ENCODE results near the gene COX6B1. TPM values are rescaled to one million over a fixed set of nuclear protein-coding genes. Genes with fewer than 3 reads are reported as not detected.
"Not testable (repeated sequence)": the region's sequence is repeated elsewhere in the genome, so short reads cannot be mapped to it uniquely, and the experiment has no call there.

COX6B1 gene
- polyA plus RNA-seq, 3 donors, result 306 to 397 (median 334) TPM

GRCh38 chr19:35657904-35658700 is 10.0 kb downstream of the COX6B1 start:
- DNase-seq, result no peak

GRCh38 chr19:35661995-35662340 is 13.8 kb downstream of the COX6B1 start:
- no peak for DNase-seq

GRCh38 chr19:35663981-35664380 is 15.9 kb downstream of the COX6B1 start:
- no peak for DNase-seq

GRCh38 chr19:35665157-35665556 is 17.0 kb downstream of the COX6B1 start:
- no peak for DNase-seq

GRCh38 chr19:35665604-35666003 is 17.5 kb downstream of the COX6B1 start:
- no peak for DNase-seq

GRCh38 chr19:35666251-35666913 is 18.3 kb downstream of the COX6B1 start, which contains the start of gene UPK1A:
Gene UPK1A, plus strand, starts transcription at chr19:35666517. Its CDS starts 296 bp downstream, at chr19:35666813.
- DNase-seq, result no peak

GRCh38 chr19:35669566-35669965 is 21.4 kb downstream of the COX6B1 start:
- no peak for DNase-seq

- DNase-seq, result no peak
Observed at GRCh38 chr19:35669974-35670373, 21.9 kb downstream of the COX6B1 start.

- no peak for DNase-seq
Observed at GRCh38 chr19:35670686-35671085, 22.6 kb downstream of the COX6B1 start.

GRCh38 chr19:35671818-35672217 is 23.7 kb downstream of the COX6B1 start:
- no peak for DNase-seq

GRCh38 chr19:35673121-35673804 is 25.1 kb downstream of the COX6B1 start:
- DNase-seq, result no peak

- DNase-seq, result no peak
Observed at GRCh38 chr19:35675589-35676140, 27.5 kb downstream of the COX6B1 start.

- DNase-seq, result no peak
Observed at GRCh38 chr19:35689836-35690235, 41.7 kb downstream of the COX6B1 start.

- not testable (repeated sequence) for DNase-seq
Observed at GRCh38 chr19:35691106-35691505, 43.0 kb downstream of the COX6B1 start.

GRCh38 chr19:35692010-35692409 is 43.9 kb downstream of the COX6B1 start:
- DNase-seq, result no peak

- no peak for DNase-seq
Observed at GRCh38 chr19:35693422-35693821, 45.3 kb downstream of the COX6B1 start.

- peak; percentile 80 for DNase-seq
Observed at GRCh38 chr19:35693835-35694599, 45.9 kb downstream of the COX6B1 start.

GRCh38 chr19:35695895-35696422 is 47.8 kb downstream of the COX6B1 start:
- no peak for DNase-seq

GRCh38 chr19:35696835-35697234 is 48.7 kb downstream of the COX6B1 start:
- no peak for DNase-seq

- peak; percentile 96 for DNase-seq
Observed at GRCh38 chr19:35702223-35703012, 54.3 kb downstream of the COX6B1 start.

- no peak for DNase-seq
Observed at GRCh38 chr19:35703343-35703742, 55.2 kb downstream of the COX6B1 start.
